ENCODE results near the gene HES5.

The HES5 gene

GRCh38 chr1:2516124-2516523 is 13.9 kb downstream of the HES5 start:
- no peak for DNase-seq (ENCODE audit: low read depth in 4 of 4, low spot score in 1 of 4)

- DNase-seq (ENCODE audit: low read depth in 4 of 4, low spot score in 1 of 4), result no peak
Measured at GRCh38 chr1:2515763-2516080, 14.3 kb downstream of the HES5 start.

GRCh38 chr1:2514863-2515762 is 14.9 kb downstream of the HES5 start:
- DNase-seq (ENCODE audit: low read depth in 4 of 4, low spot score in 1 of 4), result no peak

- no peak for DNase-seq (ENCODE audit: low read depth in 4 of 4, low spot score in 1 of 4)
Measured at GRCh38 chr1:2513939-2514652, 16.0 kb downstream of the HES5 start.

GRCh38 chr1:2512862-2513421 is 17.1 kb downstream of the HES5 start:
- no peak for DNase-seq (ENCODE audit: low read depth in 4 of 4, low spot score in 1 of 4)

GRCh38 chr1:2510366-2511155 is 19.5 kb downstream of the HES5 start:
- DNase-seq (ENCODE audit: low read depth in 4 of 4, low spot score in 1 of 4), result no peak

GRCh38 chr1:2509589-2509988 is 20.5 kb downstream of the HES5 start:
- no peak for DNase-seq (ENCODE audit: low read depth in 4 of 4, low spot score in 1 of 4)

GRCh38 chr1:2508751-2509150 is 21.3 kb downstream of the HES5 start:
- no peak for DNase-seq (ENCODE audit: low read depth in 4 of 4, low spot score in 1 of 4)

- no peak for DNase-seq (ENCODE audit: low read depth in 4 of 4, low spot score in 1 of 4)
Measured at GRCh38 chr1:2508180-2508579, 21.9 kb downstream of the HES5 start.

- DNase-seq (ENCODE audit: low read depth in 4 of 4, low spot score in 1 of 4), result no peak
Measured at GRCh38 chr1:2507744-2508155, 22.3 kb downstream of the HES5 start.

- no peak for DNase-seq (ENCODE audit: low read depth in 4 of 4, low spot score in 1 of 4)
Measured at GRCh38 chr1:2506901-2507565, 23.0 kb downstream of the HES5 start.

GRCh38 chr1:2506007-2506860 is 23.8 kb downstream of the HES5 start:
- no peak for DNase-seq (ENCODE audit: low read depth in 4 of 4, low spot score in 1 of 4)

GRCh38 chr1:2505461-2505994 is 24.5 kb downstream of the HES5 start:
- no peak for DNase-seq (ENCODE audit: low read depth in 4 of 4, low spot score in 1 of 4)

- DNase-seq (ENCODE audit: low read depth in 4 of 4, low spot score in 1 of 4), result no peak
Measured at GRCh38 chr1:2504949-2505272, 25.2 kb downstream of the HES5 start.

- no peak for DNase-seq (ENCODE audit: low read depth in 4 of 4, low spot score in 1 of 4)
Measured at GRCh38 chr1:2504225-2504948, 25.7 kb downstream of the HES5 start.

- DNase-seq (ENCODE audit: low read depth in 4 of 4, low spot score in 1 of 4), result no peak
Measured at GRCh38 chr1:2503554-2504224, 26.4 kb downstream of the HES5 start.

GRCh38 chr1:2502661-2503553 is 27.2 kb downstream of the HES5 start:
- DNase-seq (ENCODE audit: low read depth in 4 of 4, low spot score in 1 of 4), result no peak

- no peak for DNase-seq (ENCODE audit: low read depth in 4 of 4, low spot score in 1 of 4)
Measured at GRCh38 chr1:2502210-2502609, 27.9 kb downstream of the HES5 start.
